ENCODE measurements around the gene DCC.

DCC gene

DNA sequence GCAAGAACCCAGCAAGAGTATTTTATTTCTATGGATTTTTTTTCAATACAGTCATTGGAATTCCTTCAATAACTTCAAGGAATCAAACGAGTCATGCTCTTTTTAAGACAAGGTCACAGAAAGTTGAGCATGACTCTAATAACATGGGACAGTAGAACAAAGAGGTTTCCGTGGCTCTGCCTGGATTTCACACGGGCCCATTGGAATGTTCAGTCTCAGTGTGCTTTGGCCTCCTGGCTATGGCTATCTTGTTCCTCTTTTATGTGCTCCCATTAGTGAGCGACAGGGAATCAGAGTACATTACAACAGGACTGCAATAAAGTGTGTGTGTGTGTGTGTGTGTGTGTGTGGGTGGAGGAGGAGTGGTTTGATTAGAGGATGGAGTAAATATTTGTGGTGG, 312.4 kb downstream of the DCC start:
- no peak overlapping the region for H3K4me3 ChIP-seq (replicated peaks; ENCODE audit: low read depth, low read length)
- H3K36me3 ChIP-seq (ENCODE audit: control insufficient read depth, insufficient read depth, low read length): no peaks in the 10 kb centered on the region
- TF ChIP-seq, protein P1, sequence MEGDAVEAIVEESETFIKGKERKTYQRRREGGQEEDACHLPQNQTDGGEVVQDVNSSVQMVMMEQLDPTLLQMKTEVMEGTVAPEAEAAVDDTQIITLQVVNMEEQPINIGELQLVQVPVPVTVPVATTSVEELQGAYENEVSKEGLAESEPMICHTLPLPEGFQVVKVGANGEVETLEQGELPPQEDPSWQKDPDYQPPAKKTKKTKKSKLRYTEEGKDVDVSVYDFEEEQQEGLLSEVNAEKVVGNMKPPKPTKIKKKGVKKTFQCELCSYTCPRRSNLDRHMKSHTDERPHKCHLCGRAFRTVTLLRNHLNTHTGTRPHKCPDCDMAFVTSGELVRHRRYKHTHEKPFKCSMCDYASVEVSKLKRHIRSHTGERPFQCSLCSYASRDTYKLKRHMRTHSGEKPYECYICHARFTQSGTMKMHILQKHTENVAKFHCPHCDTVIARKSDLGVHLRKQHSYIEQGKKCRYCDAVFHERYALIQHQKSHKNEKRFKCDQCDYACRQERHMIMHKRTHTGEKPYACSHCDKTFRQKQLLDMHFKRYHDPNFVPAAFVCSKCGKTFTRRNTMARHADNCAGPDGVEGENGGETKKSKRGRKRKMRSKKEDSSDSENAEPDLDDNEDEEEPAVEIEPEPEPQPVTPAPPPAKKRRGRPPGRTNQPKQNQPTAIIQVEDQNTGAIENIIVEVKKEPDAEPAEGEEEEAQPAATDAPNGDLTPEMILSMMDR (IDR thresholded peaks at IDR 0.05; ENCODE audit: insufficient read depth, low read length, poor library complexity, severe bottlenecking): no peak
- no peaks in the 10 kb centered on the region; the same call in 1 of the 2 replicates for H3K27me3 ChIP-seq (replicated peaks; ENCODE audit: control insufficient read depth, insufficient read depth, low read length)
- no peak for DNase-seq (ENCODE audit: extremely low read depth, insufficient read length)

DNA sequence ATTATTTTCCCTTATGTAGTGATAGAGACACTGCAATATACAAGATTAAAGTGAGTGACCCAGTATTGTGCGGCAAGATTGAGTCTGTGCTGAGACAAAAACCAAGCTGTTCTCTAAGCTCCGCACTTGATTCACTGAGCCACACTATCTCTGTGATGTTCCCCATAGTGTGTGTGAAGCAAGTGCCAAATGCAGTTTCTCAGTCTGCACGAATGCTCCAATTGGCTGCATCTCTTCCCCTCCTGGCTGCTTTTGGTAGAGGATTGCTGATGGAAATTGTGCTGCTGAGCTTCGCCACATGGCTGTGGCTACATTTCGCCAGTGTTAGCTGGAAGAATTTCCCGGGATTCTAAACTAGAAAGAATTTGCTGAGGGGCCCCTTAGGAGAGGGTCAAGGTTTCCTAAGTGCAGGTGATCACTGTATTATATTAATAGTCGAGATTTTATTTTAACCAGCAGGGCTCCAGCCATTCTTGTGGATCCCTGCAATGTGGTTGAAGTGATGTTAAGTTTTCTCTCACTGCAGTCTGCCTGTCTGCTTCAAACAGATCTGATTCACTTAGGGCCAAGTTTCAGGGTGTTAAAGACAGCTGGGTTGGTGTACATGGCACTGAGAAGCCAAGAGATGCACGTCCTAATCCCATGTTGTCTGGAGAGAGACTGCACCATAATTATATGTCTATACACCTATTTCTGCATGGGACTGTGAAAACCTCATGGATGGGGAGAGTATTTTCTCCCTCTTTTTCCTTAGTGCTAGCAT, 317.2 kb downstream of the DCC start:
- no peak for DNase-seq (ENCODE audit: extremely low read depth, insufficient read length)
- TF ChIP-seq, protein P1 (IDR thresholded peaks at IDR 0.05; ENCODE audit: insufficient read depth, low read length, poor library complexity, severe bottlenecking): no peak
- H3K4me3 ChIP-seq (replicated peaks; ENCODE audit: low read depth, low read length): no peak overlapping the region
- no peaks in the 10 kb centered on the region; the same call in 1 of the 2 replicates for H3K27me3 ChIP-seq (replicated peaks; ENCODE audit: control insufficient read depth, insufficient read depth, low read length)
- no peaks in the 10 kb centered on the region for H3K36me3 ChIP-seq (ENCODE audit: control insufficient read depth, insufficient read depth, low read length)

DNA sequence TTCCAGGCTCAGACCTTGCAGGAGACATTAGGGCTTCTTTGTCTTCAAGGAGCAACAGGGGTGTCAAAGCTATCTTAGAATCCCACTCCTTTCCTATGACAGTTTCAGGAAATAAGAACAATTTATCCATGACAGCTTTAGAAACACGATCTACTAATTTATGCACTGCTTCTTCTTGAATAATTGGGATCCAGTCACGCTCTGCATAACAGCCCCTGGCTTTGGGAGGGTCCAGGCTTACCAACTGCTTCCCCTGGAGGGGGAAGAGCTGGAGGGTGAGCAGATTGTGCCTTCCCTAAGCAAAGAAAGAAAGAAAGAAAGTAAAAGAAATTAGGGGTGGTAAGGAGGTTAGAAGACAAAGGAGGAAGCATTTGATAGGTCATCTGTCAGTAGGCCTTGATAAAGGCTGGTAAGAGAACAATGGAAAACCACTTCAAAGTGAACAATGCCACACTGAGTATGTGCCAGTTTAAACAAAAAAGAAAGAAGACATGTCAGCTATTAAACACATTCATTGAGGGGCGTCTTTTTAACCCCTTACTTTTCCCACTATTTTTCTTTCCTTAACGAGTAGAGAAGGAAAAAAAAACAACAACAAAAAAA, 327.6 kb downstream of the DCC start:
- TF ChIP-seq, protein P1 (IDR thresholded peaks at IDR 0.05; ENCODE audit: insufficient read depth, low read length, poor library complexity, severe bottlenecking): no peak
- Histone ChIP-seq H3K27me3 (replicated peaks; ENCODE audit: control insufficient read depth, insufficient read depth, low read length) (no peaks in the 10 kb centered on the region), H3K36me3 (ENCODE audit: control insufficient read depth, insufficient read depth, low read length) (no peaks in the 10 kb centered on the region), H3K4me3 (replicated peaks; ENCODE audit: low read depth, low read length) (no peak overlapping the region)
- no peak for DNase-seq (ENCODE audit: extremely low read depth, insufficient read length)

DNA sequence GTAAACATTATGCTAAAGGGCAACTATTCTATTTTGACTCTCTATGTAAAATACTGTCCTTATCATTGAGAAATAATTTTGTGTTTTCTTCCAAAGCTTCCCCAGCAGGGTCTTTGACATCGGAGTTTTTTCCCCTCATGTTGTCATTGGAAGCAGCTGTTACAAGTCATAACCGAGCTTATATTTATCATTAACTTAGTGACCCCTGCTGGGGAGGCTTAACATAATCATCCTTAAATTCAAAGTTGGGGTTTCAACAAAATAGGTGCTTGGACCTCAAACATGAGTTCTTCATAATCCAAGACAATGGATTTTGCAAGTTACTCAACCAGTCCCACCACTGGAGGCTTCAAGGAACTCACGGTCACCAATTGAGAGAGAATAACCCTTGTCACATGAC, 330.9 kb downstream of the DCC start:
- TF ChIP-seq, protein P1 (IDR thresholded peaks at IDR 0.05; ENCODE audit: insufficient read depth, low read length, poor library complexity, severe bottlenecking): peak; percentile 31
- Histone ChIP-seq H3K36me3 (ENCODE audit: control insufficient read depth, insufficient read depth, low read length) (no peaks in the 10 kb centered on the region), H3K27me3 (replicated peaks; ENCODE audit: control insufficient read depth, insufficient read depth, low read length) (no peaks in the 10 kb centered on the region), H3K4me3 (replicated peaks; ENCODE audit: low read depth, low read length) (no peak overlapping the region)
- DNase-seq (ENCODE audit: extremely low read depth, insufficient read length): no peak

DNA sequence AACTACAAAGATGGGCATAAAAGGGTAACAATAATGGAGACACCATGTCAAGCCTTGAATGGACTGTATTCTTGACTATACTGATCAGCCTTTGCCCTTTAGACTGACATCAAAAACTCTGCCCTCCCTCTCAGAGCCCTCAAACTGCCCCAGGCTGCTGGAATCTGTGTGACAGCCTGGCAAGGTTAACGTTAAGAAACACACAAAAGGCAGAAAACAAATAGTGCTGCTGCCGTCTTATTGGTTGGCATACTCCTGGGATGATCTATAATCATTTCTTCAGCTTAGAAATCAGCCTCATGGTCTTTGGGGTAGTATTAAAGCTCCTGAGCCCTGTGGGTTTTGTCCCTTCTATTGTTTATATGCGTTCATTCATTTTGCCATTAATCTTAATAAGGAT, 338.0 kb downstream of the DCC start:
- Histone ChIP-seq H3K36me3 (ENCODE audit: control insufficient read depth, insufficient read depth, low read length) (no peaks in the 10 kb centered on the region), H3K27me3 (replicated peaks; ENCODE audit: control insufficient read depth, insufficient read depth, low read length) (no peaks in the 10 kb centered on the region), H3K4me3 (replicated peaks; ENCODE audit: low read depth, low read length) (no peak overlapping the region)
- TF ChIP-seq, protein P1 (IDR thresholded peaks at IDR 0.05; ENCODE audit: insufficient read depth, low read length, poor library complexity, severe bottlenecking): no peak
- no peak for DNase-seq (ENCODE audit: extremely low read depth, insufficient read length)

All from GM06990 (cell line).